ENCODE results near the gene BCAS4.

- no peak for TF ChIP-seq CTCF (IDR thresholded peaks at IDR 0.05; ENCODE audit: low read depth, low read length, poor library complexity, severe bottlenecking)
- TF ChIP-seq EZH2phosphoT487 (IDR thresholded peaks at IDR 0.05; ENCODE audit: borderline replicate concordance, low read length), result no peak
Measured at GRCh38 chr20:50801747-50802125, 6.9 kb downstream of the BCAS4 start.

Data from DOHH2 (cell line).